ENCODE results near the gene EIF5.
"Not testable (repeated sequence)": the region's sequence is repeated elsewhere in the genome, so short reads cannot be mapped to it uniquely, and the experiment has no call there.

The EIF5 gene

GRCh38 chr14:103347091-103347815 is 13.2 kb downstream of the EIF5 start:
- Histone ChIP-seq H3K36me3 (ENCODE audit: control insufficient read depth, insufficient read depth, low read length) (peaks cover 12% of the 10 kb centered on the region), H3K27ac (ENCODE audit: low read depth, low read length) (no peak overlapping the region), H3K4me1 (ENCODE audit: control insufficient read depth, insufficient read depth, low read length) (no peaks in the 10 kb centered on the region), H3K4me3 (ENCODE audit: low read length) (no peak overlapping the region), H3K27me3 (ENCODE audit: control insufficient read depth, insufficient read depth, low read length) (no peaks in the 10 kb centered on the region), H3K9ac (ENCODE audit: low read length) (no peak overlapping the region)

GRCh38 chr14:103348154-103348553 is 14.1 kb downstream of the EIF5 start:
- Histone ChIP-seq H3K27me3 (ENCODE audit: control insufficient read depth, insufficient read depth, low read length) (no peaks in the 10 kb centered on the region), H3K9ac (ENCODE audit: low read length) (no peak overlapping the region), H3K4me1 (ENCODE audit: control insufficient read depth, insufficient read depth, low read length) (no peaks in the 10 kb centered on the region), H3K27ac (ENCODE audit: low read depth, low read length) (no peak overlapping the region), H3K4me3 (ENCODE audit: low read length) (no peak overlapping the region), H3K36me3 (ENCODE audit: control insufficient read depth, insufficient read depth, low read length) (peaks cover 10% of the 10 kb centered on the region)

GRCh38 chr14:103349982-103350381 is 15.9 kb downstream of the EIF5 start:
- H3K4me1 ChIP-seq (ENCODE audit: control insufficient read depth, insufficient read depth, low read length): no peaks in the 10 kb centered on the region
- peaks cover 3% of the 10 kb centered on the region for H3K27me3 ChIP-seq (ENCODE audit: control insufficient read depth, insufficient read depth, low read length)
- no peak overlapping the region for H3K27ac ChIP-seq (ENCODE audit: low read depth, low read length)
- no peak overlapping the region for H3K9ac ChIP-seq (ENCODE audit: low read length)
- H3K36me3 ChIP-seq (ENCODE audit: control insufficient read depth, insufficient read depth, low read length): peaks cover 2% of the 10 kb centered on the region
- H3K4me3 ChIP-seq (ENCODE audit: low read length): no peak overlapping the region

- no peak overlapping the region for H3K9ac ChIP-seq (ENCODE audit: low read length)
- H3K4me3 ChIP-seq (ENCODE audit: low read length): no peak overlapping the region
- H3K27ac ChIP-seq (ENCODE audit: low read depth, low read length): no peak overlapping the region
- peaks cover 3% of the 10 kb centered on the region for H3K27me3 ChIP-seq (ENCODE audit: control insufficient read depth, insufficient read depth, low read length)
- H3K4me1 ChIP-seq (ENCODE audit: control insufficient read depth, insufficient read depth, low read length): no peaks in the 10 kb centered on the region
- H3K36me3 ChIP-seq (ENCODE audit: control insufficient read depth, insufficient read depth, low read length): no peaks in the 10 kb centered on the region
These were observed 19.3 kb downstream of the EIF5 start for GRCh38 chr14:103353362-103353761.

GRCh38 chr14:103354141-103354540 is 20.1 kb downstream of the EIF5 start:
- Histone ChIP-seq H3K27me3 (ENCODE audit: control insufficient read depth, insufficient read depth, low read length) (peaks cover 3% of the 10 kb centered on the region), H3K4me1 (ENCODE audit: control insufficient read depth, insufficient read depth, low read length) (no peaks in the 10 kb centered on the region), H3K27ac (ENCODE audit: low read depth, low read length) (no peak overlapping the region), H3K4me3 (ENCODE audit: low read length) (no peak overlapping the region), H3K36me3 (ENCODE audit: control insufficient read depth, insufficient read depth, low read length) (no peaks in the 10 kb centered on the region), H3K9ac (ENCODE audit: low read length) (no peak overlapping the region)

- H3K36me3 ChIP-seq (ENCODE audit: control insufficient read depth, insufficient read depth, low read length): no peaks in the 10 kb centered on the region
- H3K9ac ChIP-seq (ENCODE audit: low read length): no peak overlapping the region
- no peak overlapping the region for H3K4me3 ChIP-seq (ENCODE audit: low read length)
- peaks cover 3% of the 10 kb centered on the region for H3K27me3 ChIP-seq (ENCODE audit: control insufficient read depth, insufficient read depth, low read length)
- no peak overlapping the region for H3K27ac ChIP-seq (ENCODE audit: low read depth, low read length)
- no peaks in the 10 kb centered on the region for H3K4me1 ChIP-seq (ENCODE audit: control insufficient read depth, insufficient read depth, low read length)
These were observed 22.1 kb downstream of the EIF5 start for GRCh38 chr14:103356024-103356682.

- not testable (repeated sequence) for H3K27me3 ChIP-seq (ENCODE audit: control insufficient read depth, insufficient read depth, low read length); H3K27ac ChIP-seq (ENCODE audit: low read depth, low read length); H3K4me1 ChIP-seq (ENCODE audit: control insufficient read depth, insufficient read depth, low read length); H3K4me3 ChIP-seq (ENCODE audit: low read length); H3K9ac ChIP-seq (ENCODE audit: low read length); H3K36me3 ChIP-seq (ENCODE audit: control insufficient read depth, insufficient read depth, low read length)
These were observed 23.5 kb downstream of the EIF5 start for GRCh38 chr14:103357552-103357951.

GRCh38 chr14:103360548-103360947 is 26.5 kb downstream of the EIF5 start:
- H3K4me1 ChIP-seq (ENCODE audit: control insufficient read depth, insufficient read depth, low read length): no peaks in the 10 kb centered on the region
- H3K27ac ChIP-seq (ENCODE audit: low read depth, low read length): no peak overlapping the region
- no peak overlapping the region for H3K4me3 ChIP-seq (ENCODE audit: low read length)
- no peaks in the 10 kb centered on the region for H3K27me3 ChIP-seq (ENCODE audit: control insufficient read depth, insufficient read depth, low read length)
- no peak overlapping the region for H3K9ac ChIP-seq (ENCODE audit: low read length)
- H3K36me3 ChIP-seq (ENCODE audit: control insufficient read depth, insufficient read depth, low read length): no peaks in the 10 kb centered on the region

- no peak overlapping the region for H3K4me3 ChIP-seq (ENCODE audit: low read length)
- H3K9ac ChIP-seq (ENCODE audit: low read length): no peak overlapping the region
- no peak overlapping the region for H3K27ac ChIP-seq (ENCODE audit: low read depth, low read length)
- H3K36me3 ChIP-seq (ENCODE audit: control insufficient read depth, insufficient read depth, low read length): no peaks in the 10 kb centered on the region
- no peaks in the 10 kb centered on the region for H3K27me3 ChIP-seq (ENCODE audit: control insufficient read depth, insufficient read depth, low read length)
- H3K4me1 ChIP-seq (ENCODE audit: control insufficient read depth, insufficient read depth, low read length): no peaks in the 10 kb centered on the region
These were observed 27.8 kb downstream of the EIF5 start for GRCh38 chr14:103361867-103362266.

GRCh38 chr14:103362780-103363179 is 28.7 kb downstream of the EIF5 start:
- no peak overlapping the region for H3K9ac ChIP-seq (ENCODE audit: low read length)

GRCh38 chr14:103366741-103367140 is 32.7 kb downstream of the EIF5 start:
- no peaks in the 10 kb centered on the region for H3K4me1 ChIP-seq (ENCODE audit: control insufficient read depth, insufficient read depth, low read length)
- no peaks in the 10 kb centered on the region for H3K36me3 ChIP-seq (ENCODE audit: control insufficient read depth, insufficient read depth, low read length)
- no peaks in the 10 kb centered on the region for H3K27me3 ChIP-seq (ENCODE audit: control insufficient read depth, insufficient read depth, low read length)
- H3K4me3 ChIP-seq (ENCODE audit: low read length): no peak overlapping the region
- no peak overlapping the region for H3K9ac ChIP-seq (ENCODE audit: low read length)
- H3K27ac ChIP-seq (ENCODE audit: low read depth, low read length): no peak overlapping the region

More at GRCh38 chr14:103362780-103363179, 28.7 kb downstream of the EIF5 start:
- H3K27ac ChIP-seq (ENCODE audit: low read depth, low read length): no peak overlapping the region
- H3K27me3 ChIP-seq (ENCODE audit: control insufficient read depth, insufficient read depth, low read length): no peaks in the 10 kb centered on the region
- H3K4me3 ChIP-seq (ENCODE audit: low read length): no peak overlapping the region
- H3K4me1 ChIP-seq (ENCODE audit: control insufficient read depth, insufficient read depth, low read length): no peaks in the 10 kb centered on the region
- no peaks in the 10 kb centered on the region for H3K36me3 ChIP-seq (ENCODE audit: control insufficient read depth, insufficient read depth, low read length)

- no peaks in the 10 kb centered on the region for H3K36me3 ChIP-seq (ENCODE audit: control insufficient read depth, insufficient read depth, low read length)
- H3K4me3 ChIP-seq (ENCODE audit: low read length): no peak overlapping the region
- no peak overlapping the region for H3K9ac ChIP-seq (ENCODE audit: low read length)
- no peak overlapping the region for H3K27ac ChIP-seq (ENCODE audit: low read depth, low read length)
- no peaks in the 10 kb centered on the region for H3K27me3 ChIP-seq (ENCODE audit: control insufficient read depth, insufficient read depth, low read length)
- no peaks in the 10 kb centered on the region for H3K4me1 ChIP-seq (ENCODE audit: control insufficient read depth, insufficient read depth, low read length)
These were observed 34.0 kb downstream of the EIF5 start for GRCh38 chr14:103367995-103368394.

- H3K36me3 ChIP-seq (ENCODE audit: control insufficient read depth, insufficient read depth, low read length): no peaks in the 10 kb centered on the region
These were observed 36.0 kb downstream of the EIF5 start for GRCh38 chr14:103370087-103370486.

More at GRCh38 chr14:103370087-103370486, 36.0 kb downstream of the EIF5 start:
- Histone ChIP-seq H3K4me1 (ENCODE audit: control insufficient read depth, insufficient read depth, low read length) (no peaks in the 10 kb centered on the region), H3K27ac (ENCODE audit: low read depth, low read length) (no peak overlapping the region), H3K9ac (ENCODE audit: low read length) (no peak overlapping the region), H3K27me3 (ENCODE audit: control insufficient read depth, insufficient read depth, low read length) (no peaks in the 10 kb centered on the region), H3K4me3 (ENCODE audit: low read length) (no peak overlapping the region)
